DOHH2 (cell line): ENCODE measurements around the gene NOL4L.

ENCODE experiments used
- CTCF ChIP-seq: fragments of 200-600 bp; sonication (generic); IDR thresholded peaks from one replicate; pipeline ENCODE4 v1.5.1; 2014; ENCODE audit warnings: antibody characterized with exemption, mild to moderate bottlenecking, low read depth, low read length; ENCODE audit not compliant: poor library complexity, severe bottlenecking
- EZH2phosphoT487 ChIP-seq: fragments of 200-600 bp; sonication (generic); IDR thresholded peaks from 2 replicates; pipeline ENCODE4 v1.6.1; 2017; ENCODE audit warnings: borderline replicate concordance, mild to moderate bottlenecking, antibody characterized with exemption, low read length, moderate library complexity, mixed read lengths

- TF ChIP-seq CTCF (no peak), EZH2phosphoT487 (no peak)
These were observed 181.1 kb downstream of the NOL4L start for GRCh38 chr20:32404017-32404416.
